HG03103 (cell line): Measurements from ENCODE around the gene EXOC3L2.

Source experiments
- ATAC-seq: cut with Tn5 transposase; IDR thresholded peaks from one replicate; pipeline ENCODE4 v1.9.1; 2021; ENCODE audit warnings: low read depth; ENCODE audit not compliant: unreplicated experiment

Gene EXOC3L2

GRCh38 chr19:45186509-45187334, 58.5 kb downstream of the EXOC3L2 start:
- ATAC-seq = no peak

DNA sequence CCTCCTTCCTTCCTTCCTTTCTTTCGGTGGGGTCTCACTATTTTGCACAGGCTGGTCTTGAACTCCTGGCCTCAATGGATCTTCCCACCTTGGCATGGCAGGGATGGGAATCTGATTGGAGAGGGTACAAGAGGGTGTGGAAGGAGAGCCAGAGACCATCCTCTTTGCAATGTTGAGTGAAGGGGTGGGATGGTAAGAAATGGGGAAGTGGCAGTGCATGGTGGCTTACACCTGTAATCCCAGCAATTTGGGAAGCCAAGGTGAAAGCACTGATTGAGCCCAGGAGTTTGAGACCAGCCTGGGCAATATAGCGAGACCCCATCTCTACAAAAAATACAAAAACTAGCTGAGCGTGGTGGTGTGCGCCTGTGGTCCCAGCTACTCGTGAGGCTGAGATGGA, 61.1 kb downstream of the EXOC3L2 start:
- no peak for ATAC-seq

DNA sequence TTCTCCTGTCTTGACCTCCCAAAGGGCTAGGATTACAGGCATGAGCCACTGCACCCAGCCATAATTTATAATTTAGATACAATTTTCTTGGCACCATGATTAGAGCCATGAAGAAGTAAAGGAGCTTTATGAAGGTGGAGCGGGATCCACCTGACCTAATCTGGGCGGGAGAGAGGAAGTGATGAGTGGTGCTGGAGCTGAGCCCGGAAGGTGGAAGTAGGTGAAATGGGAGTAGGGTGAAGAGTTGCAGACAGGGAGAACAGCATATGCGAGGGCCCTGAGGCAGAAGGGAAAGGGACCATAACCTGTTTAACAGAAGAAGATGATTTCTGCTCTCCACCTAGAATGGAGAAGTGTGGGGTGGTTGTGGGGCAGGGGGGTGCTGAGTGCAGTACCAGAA, 62.4 kb downstream of the EXOC3L2 start:
- ATAC-seq = no peak

- ATAC-seq = no peak
Measured at GRCh38 chr19:45180936-45181335, 64.3 kb downstream of the EXOC3L2 start.

DNA sequence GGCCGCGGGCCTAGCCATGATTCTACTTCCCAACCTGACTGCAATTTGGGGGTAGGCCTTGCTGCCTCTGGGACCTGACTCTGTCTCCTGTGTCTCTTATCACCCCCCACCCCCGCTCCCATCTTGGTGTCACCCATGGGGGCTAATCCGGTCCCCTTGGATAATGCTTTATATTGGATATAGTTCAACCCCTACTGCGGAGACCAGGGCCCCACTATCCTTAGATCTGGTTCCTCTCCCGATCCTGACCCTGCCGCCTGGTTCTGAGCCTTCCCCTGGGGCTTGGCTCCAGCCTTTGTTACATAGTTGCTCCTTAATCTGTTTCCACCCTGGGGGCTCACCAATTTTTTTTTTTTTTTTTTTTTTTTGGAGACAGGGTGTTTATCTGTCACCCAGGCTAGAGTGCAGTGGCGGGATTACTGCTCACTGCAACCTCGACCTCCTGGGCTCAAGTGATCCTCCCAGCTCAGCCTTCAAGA, 65.3 kb downstream of the EXOC3L2 start:
- ATAC-seq = no peak

- no peak for ATAC-seq
Measured at GRCh38 chr19:45179072-45179891, 65.9 kb downstream of the EXOC3L2 start.

- peak; percentile 69 for ATAC-seq
Measured at GRCh38 chr19:45178262-45179071, 66.7 kb downstream of the EXOC3L2 start, which contains the start of gene BLOC1S3. TSS of gene BLOC1S3 (plus strand) at chr19:45178784. CDS start at chr19:45179297, 513 bp downstream.

GRCh38 chr19:45177817-45178261, 67.4 kb downstream of the EXOC3L2 start, which contains the start of gene TRAPPC6A:
TSS of gene TRAPPC6A (minus strand) at chr19:45178237. CDS start at chr19:45178218, 19 bp downstream.
- no peak for ATAC-seq

DNA sequence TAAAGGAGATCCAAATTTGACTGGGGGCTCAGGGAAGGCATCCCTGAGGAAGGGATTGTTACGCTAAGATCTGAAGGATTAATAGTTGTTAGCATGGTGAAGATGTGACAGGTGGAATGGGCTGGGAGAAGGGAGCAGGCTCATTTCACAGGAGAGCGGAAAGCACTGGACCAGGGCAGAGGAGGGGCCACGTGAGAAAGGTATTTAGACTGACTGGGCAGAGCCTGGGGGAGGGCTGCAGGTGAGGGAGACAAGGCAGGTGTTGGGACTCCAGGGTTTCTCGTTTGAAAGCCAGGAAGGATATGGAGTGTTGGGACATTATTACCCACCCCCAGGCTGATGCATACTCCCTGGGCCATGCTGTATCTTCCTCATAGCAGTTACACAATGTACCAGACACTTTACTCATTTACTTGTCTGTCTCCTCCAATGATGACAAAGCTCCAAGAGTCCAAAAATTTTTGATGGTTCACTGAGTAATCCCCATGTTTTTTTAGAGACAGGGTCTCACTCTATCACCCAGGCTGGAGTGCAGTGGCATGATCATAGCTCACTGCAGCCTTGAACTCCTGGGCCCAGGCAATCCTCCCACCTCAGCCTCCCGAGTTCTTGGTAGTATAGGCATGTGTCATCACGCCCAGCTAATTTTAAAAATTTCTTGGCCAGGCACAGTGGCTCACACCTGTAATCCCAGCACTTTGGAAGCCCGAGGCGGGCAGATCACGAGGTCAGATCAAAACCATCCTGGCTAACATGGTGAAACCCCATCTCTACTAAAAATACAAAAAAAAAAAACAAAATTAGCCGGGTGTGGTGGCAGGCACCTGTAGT, 69.5 kb downstream of the EXOC3L2 start:
- ATAC-seq = no peak

DNA sequence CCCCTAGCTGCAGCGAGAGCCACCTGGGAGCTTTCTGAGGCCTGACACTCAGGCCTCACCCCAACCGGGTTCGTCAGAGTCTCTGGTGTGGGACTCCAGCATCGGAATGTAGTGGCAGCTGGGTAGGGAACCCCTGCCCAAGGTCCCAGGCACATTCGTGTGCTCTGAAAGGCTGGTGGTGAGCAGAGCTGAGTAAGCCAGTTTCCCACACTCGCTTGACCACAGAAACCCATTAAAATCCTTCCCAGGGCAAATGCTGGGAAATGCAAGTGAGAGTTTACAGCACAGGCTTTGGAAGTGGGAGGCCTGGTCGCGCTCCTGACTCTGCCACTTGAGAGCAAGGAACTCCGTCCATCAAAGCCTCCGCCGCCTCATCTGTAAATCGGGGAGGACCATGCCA, 71.4 kb downstream of the EXOC3L2 start:
- no peak for ATAC-seq

- no peak for ATAC-seq
Measured at GRCh38 chr19:45172611-45173208, 72.5 kb downstream of the EXOC3L2 start.

DNA sequence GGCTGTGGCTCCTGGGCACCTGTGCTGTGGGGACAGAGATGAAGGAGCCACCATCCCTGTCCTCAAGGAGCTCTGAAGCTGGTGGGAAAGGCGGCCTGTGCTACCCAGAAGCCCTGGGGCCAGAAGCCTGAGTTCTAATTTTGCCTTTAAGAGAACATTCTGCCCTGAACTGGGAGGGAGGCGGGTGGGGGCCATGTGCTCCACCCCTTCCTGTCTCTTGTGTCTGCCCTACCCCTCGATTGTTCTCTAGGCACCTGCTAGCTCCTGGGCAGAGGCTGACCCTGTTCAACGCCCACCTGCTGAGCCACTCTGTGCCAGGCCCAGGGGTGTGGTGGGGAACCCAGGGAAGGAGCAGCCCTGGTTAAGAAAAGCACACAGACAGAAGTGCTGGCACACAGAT, 73.0 kb downstream of the EXOC3L2 start:
- no peak for ATAC-seq

DNA sequence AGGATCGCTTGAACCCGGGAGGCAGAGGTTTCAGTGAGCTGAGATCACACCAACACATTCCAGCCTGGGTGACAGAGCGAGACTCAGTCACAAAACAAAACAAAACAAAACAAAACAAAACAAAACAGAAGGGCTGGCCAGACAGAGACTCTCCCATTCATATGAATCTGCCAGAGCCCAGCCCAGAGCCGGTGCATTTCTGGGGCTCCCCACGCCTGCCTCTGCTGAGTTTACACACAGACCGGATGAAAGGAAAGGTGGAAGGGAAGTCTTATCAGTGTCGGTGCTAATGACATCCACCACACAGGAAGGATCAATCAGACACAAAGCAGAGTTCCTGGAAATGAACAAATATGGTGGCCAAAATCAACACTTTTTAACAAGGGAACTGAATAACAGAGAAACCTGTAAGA, 74.0 kb downstream of the EXOC3L2 start:
- no peak for ATAC-seq

- no peak for ATAC-seq
Measured at GRCh38 chr19:45170146-45171106, 74.8 kb downstream of the EXOC3L2 start.

DNA sequence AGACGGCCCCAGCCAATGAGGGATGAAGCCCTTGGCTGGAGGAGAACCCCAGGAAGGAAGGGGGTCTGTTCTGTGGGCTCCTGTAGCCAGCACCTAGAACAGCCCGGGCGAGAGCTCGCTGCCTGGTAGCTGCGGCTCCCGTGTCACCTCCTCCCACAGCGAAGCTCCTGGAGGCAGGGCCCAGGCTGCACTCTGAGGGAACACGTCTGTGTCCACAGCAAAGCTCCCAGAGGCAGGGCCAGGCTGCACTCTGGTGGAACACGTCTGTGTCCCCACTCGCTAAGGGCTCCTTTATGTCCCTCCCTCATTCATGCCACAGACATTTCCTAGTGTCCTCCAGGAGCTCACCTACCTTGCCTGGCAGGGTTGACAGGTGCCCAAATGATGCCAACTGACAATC, 75.6 kb downstream of the EXOC3L2 start:
- ATAC-seq = no peak

DNA sequence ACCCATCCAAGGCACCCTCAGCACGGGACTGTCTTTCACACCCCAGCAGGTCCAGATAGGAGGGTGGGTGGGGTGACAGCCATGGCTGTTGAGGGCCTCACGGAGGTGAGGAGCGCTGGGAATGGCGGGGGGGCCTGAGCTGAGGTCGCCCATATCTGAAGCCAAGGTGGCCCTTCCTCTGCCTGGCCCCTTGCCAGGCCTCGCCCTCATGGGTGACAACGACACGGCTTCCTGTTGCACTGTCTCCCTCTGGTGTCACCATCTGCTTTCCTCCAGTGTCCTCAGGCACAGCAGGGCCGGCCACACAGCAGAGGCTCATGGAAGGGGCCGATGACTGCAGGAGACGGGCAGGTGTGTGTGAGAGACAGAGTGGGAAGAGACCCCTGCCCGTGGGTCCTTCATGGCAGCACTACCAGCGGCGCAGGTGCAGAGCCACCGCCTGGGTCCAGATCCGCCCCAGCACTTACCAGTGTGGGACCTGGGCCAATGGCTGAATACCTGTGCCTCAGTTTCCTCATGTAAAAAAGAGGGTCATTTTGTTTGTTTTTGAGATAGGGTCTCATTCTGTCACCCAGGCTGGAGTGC, 76.3 kb downstream of the EXOC3L2 start:
- ATAC-seq = no peak

GRCh38 chr19:45166723-45167252, 78.4 kb downstream of the EXOC3L2 start:
- no peak for ATAC-seq
